Keratinocyte (primary cell): ENCODE results near the gene ASIC2. TPM values are rescaled to one million over a fixed set of nuclear protein-coding genes. Genes with fewer than 3 reads are reported as not detected.

ENCODE experiments used
- DNase-seq: peaks from one replicate; pipeline ENCODE4 v3.0.0-alpha.2; 2011; ENCODE audit warnings: low read depth, missing footprints, low spot score
- FAIRE-seq: peaks from 2 replicates; lab custom pipeline; 2011; peaks lifted over from hg19 to GRCh38; lab: Jason Lieb, UNC
- H2AFZ ChIP-seq: 2 replicates; pipeline ENCODE4 v1.6.0; 2012; ENCODE audit warnings: low read length, control low read depth, inconsistent platforms; ENCODE audit not compliant: control insufficient read depth
- H3K27ac ChIP-seq: 2 replicates; pipeline ENCODE4 v1.5.1; 2011; ENCODE audit warnings: low read length; ENCODE audit not compliant: control insufficient read depth, insufficient read depth
- H3K27me3 ChIP-seq: 3 replicates; pipeline ENCODE4 v1.6.0; 2011; ENCODE audit warnings: low read length; ENCODE audit not compliant: control insufficient read depth, insufficient read depth; ENCODE audit errors: extremely low read depth
- H3K36me3 ChIP-seq, 2 experiments: 2 replicates in 1 of 2; 3 replicates in 1 of 2; pipeline ENCODE4 v1.5.1; 2011; ENCODE audit warnings: low read length in 2 of 2, mild to moderate bottlenecking in 1 of 2; ENCODE audit not compliant: control insufficient read depth in 2 of 2, insufficient read depth in 2 of 2; ENCODE audit errors: extremely low read depth in 1 of 2
- H3K4me1 ChIP-seq: 3 replicates; pipeline ENCODE4 v1.5.1; 2011; ENCODE audit warnings: low read length; ENCODE audit not compliant: control insufficient read depth, insufficient read depth; ENCODE audit errors: extremely low read depth
- H3K4me2 ChIP-seq: 3 replicates; pipeline ENCODE4 v1.6.0; 2011; ENCODE audit warnings: low read depth, low read length; ENCODE audit not compliant: control insufficient read depth, insufficient read depth; ENCODE audit errors: extremely low read depth
- H3K4me3 ChIP-seq, 3 experiments: fragments of 200-600 bp in 1 of 3; sonication (generic) in 1 of 3; 2 replicates in 2 of 3; 3 replicates in 1 of 3; pipeline ENCODE4 v1.5.1; 2011 to 2016; ENCODE audit warnings: low read length in 3 of 3, mild to moderate bottlenecking in 3 of 3, control low read depth in 2 of 3, inconsistent platforms in 1 of 3, low read depth in 1 of 3, mixed read lengths in 1 of 3, mixed run types in 1 of 3, moderate library complexity in 1 of 3; ENCODE audit not compliant: control insufficient read depth in 2 of 3, insufficient read depth in 2 of 3; ENCODE audit errors: extremely low read depth in 1 of 3
- H3K79me2 ChIP-seq: 2 replicates; pipeline ENCODE4 v1.6.0; 2012; ENCODE audit warnings: low read length; ENCODE audit not compliant: control insufficient read depth, insufficient read depth
- H3K9ac ChIP-seq: 3 replicates; pipeline ENCODE4 v1.6.0; 2011; ENCODE audit warnings: low read length; ENCODE audit not compliant: control insufficient read depth, insufficient read depth; ENCODE audit errors: extremely low read depth
- H3K9me1 ChIP-seq: 3 replicates; pipeline ENCODE4 v1.6.0; 2011; ENCODE audit warnings: low read length; ENCODE audit not compliant: control insufficient read depth, insufficient read depth; ENCODE audit errors: extremely low read depth
- H3K9me3 ChIP-seq: 2 replicates; pipeline ENCODE4 v1.5.1; 2012; ENCODE audit warnings: low read depth, low read length; ENCODE audit not compliant: control insufficient read depth
- H4K20me1 ChIP-seq: 3 replicates; pipeline ENCODE4 v1.6.0; 2011; ENCODE audit warnings: low read length; ENCODE audit not compliant: control insufficient read depth, insufficient read depth; ENCODE audit errors: extremely low read depth
- CTCF ChIP-seq, 3 experiments: IDR thresholded peaks in 1 of 3; conservative IDR thresholded peaks in 1 of 3; optimal IDR thresholded peaks in 1 of 3; 2 replicates in 2 of 3; 3 replicates in 1 of 3; pipeline versions ENCODE3 to v1.5.1; 2011; ENCODE audit warnings: low read length in 3 of 3, mild to moderate bottlenecking in 3 of 3, moderate library complexity in 2 of 3, control low read depth in 1 of 3, inconsistent platforms in 1 of 3; ENCODE audit not compliant: insufficient read depth in 2 of 3; ENCODE audit errors: extremely low read depth in 1 of 3
- EZH2 ChIP-seq: IDR thresholded peaks from one replicate; pipeline ENCODE4 v1.6.1; 2012; ENCODE audit warnings: inconsistent platforms, mild to moderate bottlenecking, low read length, moderate library complexity
- dilution Hi-C: fragments of 300-500 bp; cut with MboI; formaldehyde crosslinking; loops from one replicate; pipeline ENCODE4 v1.7.0; 2020; ENCODE audit warnings: low sequenced_read_pairs; ENCODE audit not compliant: extremely low pct_ligation_motif_present
- polyA plus RNA-seq, 5 experiments: library from polyadenylated mRNA; depleted of rRNA in 3 of 5; stranded (reverse) in 3 of 5; stranded (forward) in 1 of 5; unstranded in 1 of 5; fragments of >200 nt; gene quantifications; 1 replicate in 1 of 5; 2 replicates in 3 of 5; 3 replicates in 1 of 5; pipeline versions ENCODE4 v1.2.1 to v1.2.3, GENCODE V29; 2011 to 2012; ENCODE audit warnings: missing spikeins in 2 of 5, low read depth in 1 of 5, low replicate concordance in 1 of 5

ASIC2 gene
- polyA plus RNA-seq, 1 donor (not counting 4 experiments of a cell fraction or from before 2014, with no cell fraction given): not detected

- Histone ChIP-seq H3K27ac (no peak overlapping the region), H3K9me3 (no peaks in the 10 kb centered on the region), H3K4me1 (no peaks in the 10 kb centered on the region), H4K20me1 (no peaks in the 10 kb centered on the region), H3K9me1 (no peaks in the 10 kb centered on the region), H3K79me2 (no peaks in the 10 kb centered on the region), H3K4me2 (no peak overlapping the region), H3K36me3 (no peaks in the 10 kb centered on the region), H2AFZ (no peak overlapping the region), H3K4me3 (no peak overlapping the region), H3K27me3 (no peaks in the 10 kb centered on the region), H3K9ac (no peak overlapping the region)
- FAIRE-seq (no peak), DNase-seq (no peak)
- dilution Hi-C loops: no loop called here
- TF ChIP-seq EZH2 (no peak), CTCF (optimal IDR thresholded peaks at IDR 0.05 in 1 of 3, IDR thresholded peaks at IDR 0.05 in 1 of 3, conservative IDR thresholded peaks at IDR 0.05 in 1 of 3; ENCODE audit: extremely low read depth in 1 of 3, insufficient read depth in 2 of 3, low read length in 3 of 3) (no peak)
These were observed 221.4 kb downstream of the ASIC2 start for GRCh38 chr17:33071656-33072055.

GRCh38 chr17:33057564-33057963 is 235.5 kb downstream of the ASIC2 start:
- Histone ChIP-seq H3K4me1 (peaks cover 3% of the 10 kb centered on the region), H2AFZ (no peak overlapping the region), H4K20me1 (no peaks in the 10 kb centered on the region), H3K9me3 (no peaks in the 10 kb centered on the region), H3K79me2 (no peaks in the 10 kb centered on the region), H3K4me2 (no peak overlapping the region), H3K36me3 (no peaks in the 10 kb centered on the region), H3K27me3 (no peaks in the 10 kb centered on the region), H3K9me1 (no peaks in the 10 kb centered on the region), H3K27ac (no peak overlapping the region), H3K9ac (no peak overlapping the region), H3K4me3 (no peak overlapping the region)
- no peak for FAIRE-seq
- dilution Hi-C loops: no loop called here
- TF ChIP-seq CTCF (optimal IDR thresholded peaks at IDR 0.05 in 1 of 3, IDR thresholded peaks at IDR 0.05 in 1 of 3, conservative IDR thresholded peaks at IDR 0.05 in 1 of 3; ENCODE audit: extremely low read depth in 1 of 3, insufficient read depth in 2 of 3, low read length in 3 of 3): no peak
- DNase-seq: no peak
